Gastroesophageal sphincter (tissue), 4 donors: Measurements from ENCODE around the gene TMTC1. TPM values are rescaled to one million over a fixed set of nuclear protein-coding genes. Genes with fewer than 3 reads are reported as not detected.

Experiments
- ATAC-seq: fragments of 150-250 bp; one replicate; pipeline ENCODE4 v1.9.1; 2016; ENCODE audit warnings: mild to moderate bottlenecking, moderate library complexity
- H3K27ac ChIP-seq, 4 donors: fragments of 200-600 bp; sonication (generic) in 3 of 4; 1 replicate in 3 of 4; 2 replicates in 1 of 4; pipeline ENCODE4 v1.5.1; 2016 to 2019
- H3K27me3 ChIP-seq: fragments of 200-600 bp; sonication (generic); one replicate; pipeline ENCODE4 v1.5.1; 2019
- H3K36me3 ChIP-seq, 2 donors: fragments of 200-600 bp; sonication (generic); one replicate each; pipeline ENCODE4 v1.5.1; 2019; ENCODE audit warnings: control low read depth in 1 of 2
- H3K4me1 ChIP-seq, 3 donors: fragments of 200-600 bp; sonication (generic); 1 replicate in 2 of 3; 2 replicates in 1 of 3; pipeline ENCODE4 v1.5.1; 2016 to 2019; ENCODE audit warnings: control low read depth in 2 of 3
- H3K4me3 ChIP-seq, 2 donors: fragments of 200-600 bp; sonication (generic); one replicate each; pipeline ENCODE4 v1.5.1; 2019; ENCODE audit warnings: mild to moderate bottlenecking in 1 of 2, moderate library complexity in 1 of 2
- H3K9me3 ChIP-seq, 3 donors: fragments of 200-600 bp; sonication (generic); one replicate each; pipeline ENCODE4 v1.5.1; 2017 to 2019; ENCODE audit warnings: control low read depth in 2 of 3
- CTCF ChIP-seq, 4 experiments: fragments of 200-600 bp in 2 of 4; fragments of 450-650 bp in 2 of 4; sonication (generic) in 1 of 4; IDR thresholded peaks; one replicate each; pipeline ENCODE4 v1.5.1; 2017 to 2019; ENCODE audit warnings: antibody characterized with exemption in 4 of 4, mild to moderate bottlenecking in 2 of 4, moderate library complexity in 2 of 4
- EP300 ChIP-seq: sonication (generic); formaldehyde crosslinking; IDR thresholded peaks from one replicate; pipeline ENCODE4 v1.6.1; 2017; ENCODE audit warnings: antibody characterized with exemption, mild to moderate bottlenecking
- POLR2A ChIP-seq, 2 donors: fragments of 450-650 bp; IDR thresholded peaks; one replicate each; pipeline ENCODE4 v1.6.1; 2017; ENCODE audit warnings: antibody characterized with exemption in 2 of 2, mild to moderate bottlenecking in 2 of 2, moderate library complexity in 1 of 2
- POLR2AphosphoS5 ChIP-seq: sonication (generic); formaldehyde crosslinking; IDR thresholded peaks from one replicate; pipeline ENCODE4 v1.6.1; 2017; ENCODE audit warnings: antibody characterized with exemption
- WGBS, 2 donors: methylation state at CpG; one replicate each; pipeline ENCODE4 v1.1.5; 2018; ENCODE audit warnings: low coverage in 1 of 2; 5-methylcytosine and 5-hydroxymethylcytosine counted together
- total RNA-seq, 4 donors: library from RNA; depleted of rRNA; stranded (reverse); fragments of >200 nt; gene quantifications; one replicate each; pipeline ENCODE4 v1.1.0, GENCODE V29; 2016

The TMTC1 gene
- total RNA-seq, 4 donors from 2014 or later, result 94.0 to 190 (median 117) TPM

- peak overlapping the region in 3 of 4 donors; percentile 57 to 61 (median 59) for H3K27ac ChIP-seq
- H3K9me3 ChIP-seq, result no peaks in the 10 kb centered on the region
- no peaks in the 10 kb centered on the region for H3K36me3 ChIP-seq
- ATAC-seq, result no peak
- H3K4me1 ChIP-seq, result peaks cover 2 to 51% (median 11%) of the 10 kb centered on the region in 3 donors
- H3K4me3 ChIP-seq, result no peak overlapping the region
- TF ChIP-seq EP300 (no peak), POLR2AphosphoS5 (peak; percentile 30)
- 10 to 34% methylated on average over 4 of the region's 4 CpGs for WGBS, 2 donors
- no peaks in the 10 kb centered on the region for H3K27me3 ChIP-seq
Measured at GRCh38 chr12:29581631-29582030, 202.1 kb downstream of the TMTC1 start.

DNA sequence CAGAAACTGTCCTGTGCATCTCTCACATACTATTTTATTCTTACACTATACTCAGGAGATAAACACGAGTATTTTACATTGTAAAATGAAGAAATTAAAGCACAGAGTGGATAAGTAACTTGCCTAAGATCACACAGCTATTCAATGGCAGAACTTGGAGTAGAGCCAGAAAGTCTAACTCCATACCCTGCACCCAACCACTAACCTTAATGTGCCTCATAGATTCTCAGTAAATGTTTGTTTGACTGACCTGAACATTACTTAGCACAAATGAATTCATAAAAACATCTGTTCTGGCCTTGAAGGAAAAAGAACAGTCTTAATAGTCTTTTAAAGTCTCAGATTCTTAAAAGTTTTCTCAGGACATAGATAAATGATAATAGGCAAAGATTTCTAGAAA, 202.8 kb downstream of the TMTC1 start:
- H3K4me3 ChIP-seq, result no peak overlapping the region
- TF ChIP-seq EP300 (no peak), POLR2AphosphoS5 (no peak), CTCF (IDR thresholded peaks at IDR 0.05) (no peak), POLR2A (IDR thresholded peaks at IDR 0.05) (no peak)
- WGBS, 2 donors, result 71 to 100% methylated on average over 1 of the region's 1 CpG
- H3K36me3 ChIP-seq, result no peaks in the 10 kb centered on the region
- no peaks in the 10 kb centered on the region for H3K27me3 ChIP-seq
- no peak for ATAC-seq
- H3K4me1 ChIP-seq, result peaks cover 2 to 51% (median 11%) of the 10 kb centered on the region in 3 donors
- H3K27ac ChIP-seq, result no peak overlapping the region
- H3K9me3 ChIP-seq, result no peaks in the 10 kb centered on the region

GRCh38 chr12:29578731-29579130, 205.0 kb downstream of the TMTC1 start:
- no peak for ATAC-seq
- TF ChIP-seq POLR2AphosphoS5, result no peak
- no peak for TF ChIP-seq CTCF (IDR thresholded peaks at IDR 0.05)
- TF ChIP-seq POLR2A (IDR thresholded peaks at IDR 0.05), result no peak
- no peak for TF ChIP-seq EP300
- peaks cover 0 to 5% of the 10 kb centered on the region in 2 donors for H3K36me3 ChIP-seq
- 73 to 100% methylated on average over 2 to 3 of the region's 3 CpGs for WGBS, 2 donors
- peak overlapping the region in 3 of 4 donors; percentile 32 to 59 (median 41) for H3K27ac ChIP-seq
- no peaks in the 10 kb centered on the region for H3K27me3 ChIP-seq
- H3K4me3 ChIP-seq, result no peak overlapping the region
- H3K4me1 ChIP-seq, result peaks cover 2 to 46% (median 11%) of the 10 kb centered on the region in 3 donors
- H3K9me3 ChIP-seq, result no peaks in the 10 kb centered on the region

DNA sequence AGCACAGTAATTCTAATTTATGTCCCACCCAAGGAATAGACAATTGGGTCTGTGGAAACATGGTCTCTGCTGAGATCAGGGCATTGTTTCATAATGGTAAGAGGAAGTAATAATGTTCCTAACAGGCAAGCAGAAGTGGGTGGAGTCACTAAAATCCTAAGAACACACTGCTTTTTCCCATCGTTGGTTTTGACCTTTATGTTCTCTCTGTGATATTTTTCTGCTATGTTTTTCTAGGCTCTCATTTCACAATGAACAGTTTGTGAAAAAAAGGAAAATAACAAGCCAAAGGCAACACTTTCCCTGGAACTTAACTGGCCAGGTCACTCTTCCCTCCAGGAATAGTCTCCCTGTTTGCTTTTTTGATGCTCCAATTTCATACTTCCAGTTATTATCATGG, 205.7 kb downstream of the TMTC1 start:
- no peaks in the 10 kb centered on the region for H3K9me3 ChIP-seq
- 50 to 55% methylated on average over 1 of the region's 1 CpG for WGBS, 2 donors
- H3K4me3 ChIP-seq, result no peak overlapping the region
- peaks cover 0 to 7% of the 10 kb centered on the region in 2 donors for H3K36me3 ChIP-seq
- H3K27me3 ChIP-seq, result no peaks in the 10 kb centered on the region
- peaks cover 2 to 40% (median 11%) of the 10 kb centered on the region in 3 donors for H3K4me1 ChIP-seq
- peak overlapping the region in 3 of 4 donors; percentile 32 to 59 (median 41) for H3K27ac ChIP-seq
- ATAC-seq, result peak; percentile 64
- TF ChIP-seq POLR2AphosphoS5, result no peak
- TF ChIP-seq CTCF (IDR thresholded peaks at IDR 0.05), result no peak
- TF ChIP-seq POLR2A (IDR thresholded peaks at IDR 0.05), result no peak
- no peak for TF ChIP-seq EP300

GRCh38 chr12:29574500-29574899, 209.2 kb downstream of the TMTC1 start:
- TF ChIP-seq POLR2AphosphoS5 (no peak), POLR2A (IDR thresholded peaks at IDR 0.05) (no peak), EP300 (no peak), CTCF (IDR thresholded peaks at IDR 0.05) (no peak)
- ATAC-seq, result no peak
- 80 to 86% methylated on average over 3 to 4 of the region's 4 CpGs for WGBS, 2 donors

More at GRCh38 chr12:29574500-29574899, 209.2 kb downstream of the TMTC1 start:
- Histone ChIP-seq H3K4me3 (no peak overlapping the region), H3K9me3 (no peaks in the 10 kb centered on the region), H3K27me3 (no peaks in the 10 kb centered on the region), H3K27ac (no peak overlapping the region), H3K4me1 (peaks cover 0 to 18% (median 0%) of the 10 kb centered on the region in 3 donors), H3K36me3 (peaks cover 0 to 29% of the 10 kb centered on the region in 2 donors)
